Measurements from ENCODE around the gene GABRG3.

The GABRG3 gene

GRCh38 chr15:27498700-27499099 is 527.7 kb downstream of the GABRG3 start:
- no peak for DNase-seq (ENCODE audit: low read depth, low spot score)

GRCh38 chr15:27499191-27499590 is 528.2 kb downstream of the GABRG3 start:
- no peak for DNase-seq (ENCODE audit: low read depth, low spot score)

- no peak for DNase-seq (ENCODE audit: low read depth, low spot score)
These were observed 528.7 kb downstream of the GABRG3 start for GRCh38 chr15:27499719-27500118.

DNA sequence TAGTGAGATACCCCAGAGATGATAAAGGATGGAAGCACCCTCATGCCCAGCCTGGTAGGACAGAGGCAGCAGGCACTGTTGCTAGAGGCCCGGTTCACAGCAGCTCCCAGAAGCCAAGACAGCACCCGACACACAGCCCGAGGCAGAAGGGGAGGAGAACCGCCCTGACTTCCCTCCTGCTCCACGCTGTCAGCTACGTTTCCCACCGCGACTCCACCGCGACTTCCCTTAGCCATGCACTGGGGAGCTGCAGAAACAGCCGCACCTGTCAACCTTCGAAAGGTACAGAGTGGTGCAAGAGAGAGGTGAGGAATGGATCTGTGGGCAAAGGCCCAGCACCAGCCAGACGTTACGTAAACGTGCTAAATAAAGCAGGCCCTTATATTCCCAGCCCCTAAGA is 529.2 kb downstream of the GABRG3 start:
- no peak for DNase-seq (ENCODE audit: low read depth, low spot score)

DNA sequence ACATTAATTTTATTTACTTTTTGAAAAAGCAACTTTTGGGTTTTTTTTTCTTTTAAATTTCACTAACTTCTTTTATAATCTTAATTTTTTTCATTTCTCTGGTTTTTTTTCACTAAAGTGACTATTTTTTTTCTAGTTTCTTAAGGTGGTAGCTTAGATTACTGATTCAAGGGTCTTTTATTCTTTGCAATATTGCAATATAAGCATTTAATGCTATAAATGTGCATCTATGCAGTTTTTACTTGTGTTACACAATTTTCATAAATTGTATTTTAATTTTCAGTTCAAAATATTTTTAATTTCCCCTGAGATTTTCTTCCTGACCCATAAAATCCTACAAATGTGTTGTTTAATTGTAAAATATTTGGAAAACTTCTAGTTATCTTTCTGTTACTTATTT is 535.8 kb downstream of the GABRG3 start:
- no peak for DNase-seq (ENCODE audit: low read depth, low spot score)

- no peak for DNase-seq (ENCODE audit: low read depth, low spot score)
These were observed 538.0 kb downstream of the GABRG3 start for GRCh38 chr15:27509014-27509413.

- no peak for DNase-seq (ENCODE audit: low read depth, low spot score)
These were observed 541.5 kb downstream of the GABRG3 start for GRCh38 chr15:27512281-27513001.

GRCh38 chr15:27514526-27514925 is 543.5 kb downstream of the GABRG3 start:
- peak; percentile 61 for DNase-seq (ENCODE audit: low read depth, low spot score)

GRCh38 chr15:27527490-27528067 is 556.6 kb downstream of the GABRG3 start:
- DNase-seq (ENCODE audit: low read depth, low spot score) = no peak

GRCh38 chr15:27529399-27529798 is 558.4 kb downstream of the GABRG3 start:
- no peak for DNase-seq (ENCODE audit: low read depth, low spot score)

DNA sequence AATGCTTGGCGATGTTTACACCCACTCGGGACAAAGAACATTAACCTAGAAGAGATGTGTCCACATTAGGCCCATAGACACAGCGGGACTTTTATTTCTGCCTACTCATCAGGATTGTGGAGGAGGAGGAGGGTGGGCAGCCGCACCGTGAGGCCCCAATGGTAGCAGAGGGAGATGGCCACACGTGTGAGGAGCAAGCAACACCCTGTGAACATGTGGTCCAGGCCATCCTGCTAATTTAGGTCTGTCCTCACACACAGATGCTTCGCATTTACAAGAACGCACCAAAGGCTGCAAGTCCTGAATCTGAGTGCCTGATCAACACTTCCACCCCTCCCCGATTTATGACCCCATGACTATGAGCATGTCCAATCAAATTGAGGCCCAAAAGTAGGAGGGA is 560.0 kb downstream of the GABRG3 start:
- no peak for DNase-seq (ENCODE audit: low read depth, low spot score)

DNA sequence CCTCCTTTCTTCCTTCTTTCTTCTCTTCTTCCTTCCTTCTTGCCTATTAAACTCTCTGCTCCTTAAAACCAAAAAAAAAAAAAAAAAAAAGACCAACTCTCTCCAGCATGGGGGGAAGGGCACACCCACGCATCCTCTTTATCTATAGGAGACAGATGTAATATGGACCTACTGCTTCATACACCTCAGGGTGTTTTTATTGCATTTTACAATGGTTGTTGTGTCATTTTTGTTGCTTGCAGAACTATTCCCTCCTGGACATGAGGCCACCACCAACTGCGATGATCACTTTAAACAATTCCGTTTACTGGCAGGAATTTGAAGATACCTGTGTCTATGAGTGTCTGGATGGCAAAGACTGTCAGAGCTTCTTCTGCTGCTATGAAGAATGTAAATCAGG is 561.4 kb downstream of the GABRG3 start:
- no peak for DNase-seq (ENCODE audit: low read depth, low spot score)

- DNase-seq (ENCODE audit: low read depth, low spot score) = no peak
These were observed 564.6 kb downstream of the GABRG3 start for GRCh38 chr15:27535445-27536129.

DNA sequence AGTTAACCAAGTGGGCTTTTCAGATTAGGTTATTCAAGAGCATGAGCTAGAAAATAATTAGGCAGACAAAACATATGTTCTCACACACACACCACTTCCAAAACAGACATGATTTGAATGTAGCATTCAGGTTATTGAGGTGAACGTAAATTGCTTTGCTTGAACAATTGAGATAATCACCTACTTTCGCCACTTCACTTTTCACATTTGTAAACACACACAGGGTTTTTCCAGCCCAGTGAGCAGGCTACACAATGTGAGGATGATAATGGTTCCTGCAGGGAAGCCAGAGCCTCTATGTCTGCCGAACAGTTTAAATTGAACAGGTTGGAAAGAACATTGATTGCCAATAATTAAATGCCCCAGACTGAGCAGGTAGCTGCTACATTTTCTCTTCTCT is 567.3 kb downstream of the GABRG3 start:
- DNase-seq (ENCODE audit: low read depth, low spot score) = no peak

- no peak for DNase-seq (ENCODE audit: low read depth, low spot score)
These were observed 570.6 kb downstream of the GABRG3 start for GRCh38 chr15:27541581-27541980.

DNA sequence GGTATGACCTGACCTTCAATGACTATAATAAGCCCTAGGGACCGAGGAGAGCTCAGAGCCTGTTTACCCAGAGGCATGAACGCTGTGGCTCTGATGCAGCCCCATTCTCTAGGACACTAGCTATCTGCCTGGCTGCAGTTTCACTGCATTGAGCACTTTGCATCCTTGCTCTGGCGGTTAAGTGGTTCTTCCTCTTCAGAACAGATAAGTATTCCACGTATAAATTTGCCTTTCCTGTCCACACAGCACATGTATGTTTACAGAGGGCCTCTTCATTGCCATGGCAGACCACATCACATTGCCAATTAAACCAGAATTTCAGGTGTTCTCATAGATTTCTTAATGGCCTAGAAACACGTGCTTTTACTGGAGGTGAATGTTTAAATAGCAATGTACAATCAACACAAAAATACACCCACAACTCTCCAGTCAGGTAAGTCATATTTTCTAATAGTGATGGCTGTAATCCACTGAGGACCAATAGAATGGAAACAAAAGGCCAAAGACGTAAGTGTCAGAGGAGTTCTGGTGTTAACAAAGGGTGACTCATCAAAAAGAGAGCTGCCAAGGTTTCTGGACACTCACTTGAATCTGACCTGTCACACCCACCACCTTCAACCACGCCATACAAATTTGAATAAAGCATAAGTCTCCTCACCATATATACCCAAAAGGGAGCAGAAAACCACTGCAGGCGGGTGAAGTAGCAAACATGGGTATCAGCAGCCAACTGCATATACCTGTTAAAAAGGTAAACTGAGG is 574.7 kb downstream of the GABRG3 start:
- peak; percentile 27 for DNase-seq (ENCODE audit: low read depth, low spot score)

- DNase-seq (ENCODE audit: low read depth, low spot score) = no peak
These were observed 578.8 kb downstream of the GABRG3 start for GRCh38 chr15:27549746-27550145.

- DNase-seq (ENCODE audit: low read depth, low spot score) = no peak
These were observed 579.7 kb downstream of the GABRG3 start for GRCh38 chr15:27550635-27551034.

GRCh38 chr15:27561816-27562215 is 590.8 kb downstream of the GABRG3 start:
- peak; percentile 73 for DNase-seq (ENCODE audit: low read depth, low spot score)

- no peak for DNase-seq (ENCODE audit: low read depth, low spot score)
These were observed 592.9 kb downstream of the GABRG3 start for GRCh38 chr15:27563765-27564370.

GRCh38 chr15:27564656-27565055 is 593.7 kb downstream of the GABRG3 start:
- DNase-seq (ENCODE audit: low read depth, low spot score) = no peak

DNA sequence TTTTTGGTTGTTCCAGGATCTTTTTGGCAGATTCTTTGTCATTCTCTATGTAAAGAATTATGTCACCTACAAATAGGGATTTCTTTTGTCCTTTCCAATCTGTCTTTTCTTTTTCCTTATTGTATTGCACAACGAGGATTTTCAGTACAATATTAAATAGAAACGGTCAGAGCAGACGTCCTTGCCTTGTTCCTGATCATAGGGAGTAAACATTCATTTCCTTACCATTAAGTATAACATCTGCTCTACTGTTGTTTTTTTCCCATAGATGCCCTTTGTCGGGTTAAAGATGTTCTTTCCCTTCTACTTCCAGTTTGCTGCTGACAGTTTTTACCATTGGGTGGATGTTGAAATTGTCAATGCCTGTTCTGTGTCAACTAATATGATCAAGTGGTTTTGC is 599.8 kb downstream of the GABRG3 start:
- DNase-seq (ENCODE audit: low read depth, low spot score) = no peak
